ENCODE data around the gene GDF11. TPM values are rescaled to one million over a fixed set of nuclear protein-coding genes. Genes with fewer than 3 reads are reported as not detected.

GDF11 gene
- total RNA-seq, 1 experiment from 2014 or later, result 10.5 TPM

GRCh38 chr12:55715169-55715764 is 27.7 kb upstream of the GDF11 start:
- DNase-seq, result peak in 1 of 2 experiments; percentile 26
- Histone ChIP-seq H3K4me3 (peak overlapping the region; percentile 79), H3K36me3 (no peaks in the 10 kb centered on the region), H3K27me3 (no peaks in the 10 kb centered on the region), H3K4me1 (peaks cover 26% of the 10 kb centered on the region), H3K27ac (peak overlapping the region; percentile 80; the same call in 1 of the 2 replicates), H3K9me3 (replicated peaks) (no peaks in the 10 kb centered on the region)

- DNase-seq, result peak; percentile 92 to 95
- H3K4me1 ChIP-seq, result peaks cover 26% of the 10 kb centered on the region
- peak within 1 kb of the TSS; percentile 80 for H3K27ac ChIP-seq
- H3K36me3 ChIP-seq, result no peaks in the 10 kb centered on the region
- no peaks in the 10 kb centered on the region for H3K9me3 ChIP-seq (replicated peaks)
- H3K27me3 ChIP-seq, result no peaks in the 10 kb centered on the region
- H3K4me3 ChIP-seq, result peak within 1 kb of the TSS; percentile 79
Observed at GRCh38 chr12:55715833-55716581, 26.9 kb upstream of the GDF11 start, which contains the start of gene BLOC1S1. BLOC1S1 (plus strand) TSS chr12:55716046; CDS start chr12:55716052, 6 bp downstream.

GRCh38 chr12:55716582-55716957 is 26.4 kb upstream of the GDF11 start:
- no peaks in the 10 kb centered on the region for H3K36me3 ChIP-seq
- no peaks in the 10 kb centered on the region for H3K27me3 ChIP-seq
- peak overlapping the region; percentile 79 for H3K4me3 ChIP-seq
- H3K9me3 ChIP-seq (replicated peaks), result no peaks in the 10 kb centered on the region
- DNase-seq, result no peak
- peaks cover 30% of the 10 kb centered on the region for H3K4me1 ChIP-seq
- H3K27ac ChIP-seq, result peak overlapping the region; percentile 80

GRCh38 chr12:55717011-55718007 is 25.6 kb upstream of the GDF11 start:
- Histone ChIP-seq H3K4me3 (peak overlapping the region; percentile 79), H3K27me3 (no peaks in the 10 kb centered on the region), H3K9me3 (replicated peaks) (no peaks in the 10 kb centered on the region), H3K4me1 (peaks cover 32% of the 10 kb centered on the region), H3K36me3 (no peaks in the 10 kb centered on the region), H3K27ac (peak overlapping the region; percentile 80)
- DNase-seq, result peak; percentile 77 to 81

GRCh38 chr12:55718015-55718414 is 24.9 kb upstream of the GDF11 start:
- no peaks in the 10 kb centered on the region for H3K27me3 ChIP-seq
- peak overlapping the region; percentile 80 for H3K27ac ChIP-seq
- DNase-seq, result peak; percentile 55 to 66
- no peaks in the 10 kb centered on the region for H3K9me3 ChIP-seq (replicated peaks)
- no peaks in the 10 kb centered on the region for H3K36me3 ChIP-seq
- H3K4me3 ChIP-seq, result no peak overlapping the region
- peaks cover 32% of the 10 kb centered on the region for H3K4me1 ChIP-seq

GRCh38 chr12:55718624-55719275 is 24.2 kb upstream of the GDF11 start:
- H3K36me3 ChIP-seq, result peaks cover 4% of the 10 kb centered on the region; the same call in 1 of the 2 replicates
- peaks cover 32% of the 10 kb centered on the region for H3K4me1 ChIP-seq
- H3K9me3 ChIP-seq (replicated peaks), result no peaks in the 10 kb centered on the region
- H3K27ac ChIP-seq, result peak overlapping the region; percentile 80
- H3K4me3 ChIP-seq, result no peak overlapping the region
- no peaks in the 10 kb centered on the region for H3K27me3 ChIP-seq
- DNase-seq, result no peak

GRCh38 chr12:55719371-55719770 is 23.6 kb upstream of the GDF11 start:
- H3K9me3 ChIP-seq (replicated peaks), result no peaks in the 10 kb centered on the region
- peaks cover 10% of the 10 kb centered on the region for H3K36me3 ChIP-seq
- H3K27ac ChIP-seq, result no peak overlapping the region
- H3K4me1 ChIP-seq, result peaks cover 32% of the 10 kb centered on the region
- H3K27me3 ChIP-seq, result no peaks in the 10 kb centered on the region
- DNase-seq, result no peak
- H3K4me3 ChIP-seq, result no peak overlapping the region

- peaks cover 32% of the 10 kb centered on the region for H3K4me1 ChIP-seq
- no peaks in the 10 kb centered on the region for H3K27me3 ChIP-seq
- H3K4me3 ChIP-seq, result no peak within 1 kb of the TSS
- no peaks in the 10 kb centered on the region for H3K9me3 ChIP-seq (replicated peaks)
- no peak for DNase-seq
- H3K36me3 ChIP-seq, result peaks cover 16% of the 10 kb centered on the region
- H3K27ac ChIP-seq, result no peak within 1 kb of the TSS
Observed at GRCh38 chr12:55720071-55720564, 22.8 kb upstream of the GDF11 start, which contains the start of gene RDH5. RDH5 (plus strand) TSS chr12:55720393; CDS start chr12:55721185, 792 bp downstream.

- no peaks in the 10 kb centered on the region for H3K27me3 ChIP-seq
- peaks cover 25% of the 10 kb centered on the region for H3K36me3 ChIP-seq
- no peak overlapping the region for H3K4me3 ChIP-seq
- no peaks in the 10 kb centered on the region for H3K9me3 ChIP-seq (replicated peaks)
- H3K27ac ChIP-seq, result 0 out of 2 replicates have a peak overlapping the region, but pooled peaks have one; percentile 3
- H3K4me1 ChIP-seq, result peaks cover 32% of the 10 kb centered on the region
- peak; percentile 74 to 81 for DNase-seq
Observed at GRCh38 chr12:55720894-55721444, 22.0 kb upstream of the GDF11 start.

- DNase-seq, result no peak
- Histone ChIP-seq H3K4me3 (no peak overlapping the region), H3K9me3 (replicated peaks) (no peaks in the 10 kb centered on the region), H3K36me3 (peaks cover 31% of the 10 kb centered on the region), H3K27ac (peak overlapping the region; percentile 3; the same call in 1 of the 2 replicates), H3K4me1 (peaks cover 32% of the 10 kb centered on the region), H3K27me3 (no peaks in the 10 kb centered on the region)
Observed at GRCh38 chr12:55721601-55722213, 21.2 kb upstream of the GDF11 start.

GRCh38 chr12:55722948-55723347 is 20.0 kb upstream of the GDF11 start:
- H3K9me3 ChIP-seq (replicated peaks), result no peaks in the 10 kb centered on the region
- peaks cover 37% of the 10 kb centered on the region for H3K36me3 ChIP-seq
- DNase-seq, result no peak
- H3K4me3 ChIP-seq, result no peak overlapping the region
- H3K27me3 ChIP-seq, result no peaks in the 10 kb centered on the region
- no peak overlapping the region for H3K27ac ChIP-seq
- H3K4me1 ChIP-seq, result peaks cover 27% of the 10 kb centered on the region

GRCh38 chr12:55723516-55724225 is 19.3 kb upstream of the GDF11 start:
- H3K36me3 ChIP-seq, result peaks cover 37% of the 10 kb centered on the region
- no peak overlapping the region for H3K27ac ChIP-seq
- H3K4me3 ChIP-seq, result no peak overlapping the region
- no peak for DNase-seq
- H3K4me1 ChIP-seq, result peaks cover 20% of the 10 kb centered on the region
- no peaks in the 10 kb centered on the region for H3K27me3 ChIP-seq
- H3K9me3 ChIP-seq (replicated peaks), result no peaks in the 10 kb centered on the region

All from SJCRH30 (cell line).